PFSK-1 (cell line): ENCODE results near the gene SELENOO.

Source experiments
- FOXP2 ChIP-seq: optimal IDR thresholded peaks from 2 replicates; pipeline ENCODE3; 2011; ENCODE audit warnings: borderline replicate concordance, control low read depth, inconsistent platforms; ENCODE audit not compliant: insufficient read depth; ENCODE audit errors: extremely low read length, extremely low read depth
- POLR2AphosphoS5 ChIP-seq: IDR thresholded peaks from 2 replicates; pipeline ENCODE4 v1.6.1; 2012; ENCODE audit warnings: low read depth, mild to moderate bottlenecking, control low read depth, low read length, moderate library complexity
- REST ChIP-seq, 2 experiments: IDR thresholded peaks; 2 replicates each; pipeline versions ENCODE4 v1.6.1 to v1.8.0; 2011 to 2012; ENCODE audit warnings: low read depth in 2 of 2, low read length in 2 of 2, control low read depth in 1 of 2, inconsistent platforms in 1 of 2, mild to moderate bottlenecking in 1 of 2, moderate library complexity in 1 of 2; ENCODE audit not compliant: insufficient read depth in 1 of 2
- SIN3A ChIP-seq: IDR thresholded peaks from 2 replicates; pipeline ENCODE4 v1.6.1; 2012; ENCODE audit warnings: mild to moderate bottlenecking, low read length, moderate library complexity, borderline replicate concordance; ENCODE audit not compliant: insufficient read depth
- TAF1 ChIP-seq: IDR thresholded peaks from 2 replicates; pipeline ENCODE4 v1.6.1; 2012; ENCODE audit warnings: low read length, control low read depth, borderline replicate concordance; ENCODE audit not compliant: insufficient read depth

The SELENOO gene

GRCh38 chr22:50245214-50246072 lies 44.6 kb downstream of the SELENOO start:
- TF ChIP-seq POLR2AphosphoS5 (peak; percentile 35), REST (IDR thresholded peaks at IDR 0.05; ENCODE audit: insufficient read depth in 1 of 2, low read depth in 2 of 2, low read length in 2 of 2) (no peak), FOXP2 (no peak)

GRCh38 chr22:50246242-50247175 lies 45.7 kb downstream of the SELENOO start:
- TF ChIP-seq TAF1 (no peak), SIN3A (no peak), REST (IDR thresholded peaks at IDR 0.05; ENCODE audit: insufficient read depth in 1 of 2, low read depth in 2 of 2, low read length in 2 of 2) (no peak), FOXP2 (no peak), POLR2AphosphoS5 (no peak; the same call in 1 of the 2 replicates)

GRCh38 chr22:50247748-50248147 lies 46.9 kb downstream of the SELENOO start:
- TF ChIP-seq SIN3A = no peak
- no peak for TF ChIP-seq POLR2AphosphoS5
- TF ChIP-seq TAF1 = no peak
- no peak for TF ChIP-seq REST (IDR thresholded peaks at IDR 0.05; ENCODE audit: insufficient read depth in 1 of 2, low read depth in 2 of 2, low read length in 2 of 2)
- no peak for TF ChIP-seq FOXP2

- TF ChIP-seq SIN3A (no peak), POLR2AphosphoS5 (no peak), TAF1 (no peak), FOXP2 (no peak), REST (IDR thresholded peaks at IDR 0.05; ENCODE audit: insufficient read depth in 1 of 2, low read depth in 2 of 2, low read length in 2 of 2) (no peak)
Measured at GRCh38 chr22:50248196-50249081, 47.6 kb downstream of the SELENOO start.
